DOHH2 (cell line): ENCODE measurements around the gene NAALADL2.

Source experiments
- H3F3A ChIP-seq: fragments of 200-600 bp; sonication (generic), shearing (Covaris generic); 2 replicates; pipeline ENCODE4 v1.6.0; 2016; ENCODE audit warnings: antibody characterized with exemption, mild to moderate bottlenecking; ENCODE audit not compliant: control insufficient read depth, insufficient read depth
- H3K27ac ChIP-seq: fragments of 200-600 bp; sonication (generic); 2 replicates; pipeline ENCODE4 v1.5.1; 2014; ENCODE audit warnings: low read depth, mild to moderate bottlenecking, low read length, moderate library complexity
- H3K27me3 ChIP-seq: fragments of 200-600 bp; sonication (generic); 2 replicates; pipeline ENCODE4 v1.6.1; 2014; ENCODE audit warnings: mild to moderate bottlenecking, low read length, mixed read lengths; ENCODE audit not compliant: control insufficient read depth
- H3K36me3 ChIP-seq: fragments of 200-600 bp; sonication (generic); 2 replicates; pipeline ENCODE4 v1.6.1; 2014; ENCODE audit warnings: mild to moderate bottlenecking, low read length, moderate library complexity, mixed read lengths; ENCODE audit not compliant: control insufficient read depth
- H3K4me1 ChIP-seq: fragments of 200-600 bp; sonication (generic); 2 replicates; pipeline ENCODE4 v1.6.1; 2014; ENCODE audit warnings: mild to moderate bottlenecking, low read length, mixed read lengths; ENCODE audit not compliant: control insufficient read depth
- H3K4me2 ChIP-seq: fragments of 200-600 bp; sonication (generic); 2 replicates; pipeline ENCODE4 v1.6.0; 2014; ENCODE audit warnings: mild to moderate bottlenecking, low read length, moderate library complexity
- H3K4me3 ChIP-seq: fragments of 200-600 bp; sonication (generic); 2 replicates; pipeline ENCODE4 v1.5.1; 2014; ENCODE audit warnings: mild to moderate bottlenecking, low read length, mixed read lengths
- H3K79me2 ChIP-seq: fragments of 200-600 bp; sonication (generic); 2 replicates; pipeline ENCODE4 v1.6.1; 2014; ENCODE audit warnings: mild to moderate bottlenecking, low read length, mixed read lengths; ENCODE audit not compliant: control insufficient read depth
- H3K9me2 ChIP-seq: fragments of 200-600 bp; sonication (generic); replicated peaks from 2 replicates; pipeline ENCODE4 v1.6.1; 2014; ENCODE audit warnings: mild to moderate bottlenecking, low read length, mixed read lengths; ENCODE audit not compliant: control insufficient read depth
- H3K9me3 ChIP-seq: fragments of 200-600 bp; sonication (generic); 2 replicates; pipeline ENCODE4 v1.6.1; 2014; ENCODE audit warnings: antibody characterized with exemption, low read length, mixed read lengths; ENCODE audit not compliant: control insufficient read depth, insufficient read depth
- H4K20me1 ChIP-seq: fragments of 200-600 bp; sonication (generic); 2 replicates; pipeline ENCODE4 v1.6.0; 2014; ENCODE audit warnings: low read depth, mild to moderate bottlenecking, antibody characterized with exemption, low read length, moderate library complexity; ENCODE audit not compliant: control insufficient read depth, insufficient read depth
- CTCF ChIP-seq: fragments of 200-600 bp; sonication (generic); IDR thresholded peaks from one replicate; pipeline ENCODE4 v1.5.1; 2014; ENCODE audit warnings: antibody characterized with exemption, mild to moderate bottlenecking, low read depth, low read length; ENCODE audit not compliant: poor library complexity, severe bottlenecking
- EZH2phosphoT487 ChIP-seq: fragments of 200-600 bp; sonication (generic); IDR thresholded peaks from 2 replicates; pipeline ENCODE4 v1.6.1; 2017; ENCODE audit warnings: borderline replicate concordance, mild to moderate bottlenecking, antibody characterized with exemption, low read length, moderate library complexity, mixed read lengths

The NAALADL2 gene

GRCh38 chr3:175384569-175384968 lies 525.4 kb downstream of the NAALADL2 start:
- Histone ChIP-seq H3K4me1 (no peaks in the 10 kb centered on the region), H3F3A (no peaks in the 10 kb centered on the region), H3K9me3 (no peaks in the 10 kb centered on the region), H3K9me2 (no peaks in the 10 kb centered on the region), H3K79me2 (no peaks in the 10 kb centered on the region), H3K27me3 (no peaks in the 10 kb centered on the region), H4K20me1 (no peaks in the 10 kb centered on the region), H3K4me2 (no peak overlapping the region), H3K36me3 (no peaks in the 10 kb centered on the region), H3K4me3 (no peak overlapping the region), H3K27ac (no peak overlapping the region)
- no peak for TF ChIP-seq EZH2phosphoT487
- TF ChIP-seq CTCF, result no peak

GRCh38 chr3:175386630-175387029 lies 527.5 kb downstream of the NAALADL2 start:
- H3K4me2 ChIP-seq, result no peak overlapping the region
- H3K79me2 ChIP-seq, result no peaks in the 10 kb centered on the region
- H3K9me2 ChIP-seq, result no peaks in the 10 kb centered on the region
- H3K9me3 ChIP-seq, result no peaks in the 10 kb centered on the region
- no peak overlapping the region for H3K27ac ChIP-seq
- H3K27me3 ChIP-seq, result no peaks in the 10 kb centered on the region
- no peaks in the 10 kb centered on the region for H3K36me3 ChIP-seq
- TF ChIP-seq EZH2phosphoT487 (no peak), CTCF (no peak)
- no peaks in the 10 kb centered on the region for H3K4me1 ChIP-seq
- no peaks in the 10 kb centered on the region for H3F3A ChIP-seq
- no peak overlapping the region for H3K4me3 ChIP-seq
- H4K20me1 ChIP-seq, result no peaks in the 10 kb centered on the region

GRCh38 chr3:175389560-175389959 lies 530.4 kb downstream of the NAALADL2 start:
- no peaks in the 10 kb centered on the region for H3K36me3 ChIP-seq
- H3K27ac ChIP-seq, result no peak overlapping the region
- no peaks in the 10 kb centered on the region for H3K9me2 ChIP-seq
- no peak overlapping the region for H3K4me3 ChIP-seq
- H3K9me3 ChIP-seq, result no peaks in the 10 kb centered on the region
- no peaks in the 10 kb centered on the region for H3K4me1 ChIP-seq
- no peaks in the 10 kb centered on the region for H3K79me2 ChIP-seq
- no peaks in the 10 kb centered on the region for H3K27me3 ChIP-seq
- no peaks in the 10 kb centered on the region for H4K20me1 ChIP-seq
- no peak overlapping the region for H3K4me2 ChIP-seq
- no peak for TF ChIP-seq CTCF
- no peak for TF ChIP-seq EZH2phosphoT487
- H3F3A ChIP-seq, result no peaks in the 10 kb centered on the region

- Histone ChIP-seq H3K27ac (no peak overlapping the region), H3K9me3 (no peaks in the 10 kb centered on the region), H3K36me3 (no peaks in the 10 kb centered on the region), H3K4me2 (no peak overlapping the region), H3K27me3 (no peaks in the 10 kb centered on the region), H3K9me2 (no peaks in the 10 kb centered on the region), H3K79me2 (no peaks in the 10 kb centered on the region), H4K20me1 (no peaks in the 10 kb centered on the region), H3K4me3 (no peak overlapping the region), H3K4me1 (no peaks in the 10 kb centered on the region), H3F3A (no peaks in the 10 kb centered on the region)
- TF ChIP-seq CTCF (no peak), EZH2phosphoT487 (no peak)
Observed at GRCh38 chr3:175391601-175392000, 532.5 kb downstream of the NAALADL2 start.
